Uterus (tissue), 2 donors: ENCODE data around the gene UST.

Experiments used
- CTCF ChIP-seq, 4 experiments: fragments of 200-600 bp in 2 of 4; fragments of 450-650 bp in 2 of 4; sonication (generic) in 2 of 4; IDR thresholded peaks; one replicate each; pipeline ENCODE4 v1.5.1; 2016 to 2019; ENCODE audit warnings: antibody characterized with exemption in 4 of 4, mild to moderate bottlenecking in 2 of 4, moderate library complexity in 1 of 4
- POLR2A ChIP-seq, 2 donors: fragments of 450-650 bp; IDR thresholded peaks; one replicate each; pipeline ENCODE4 v1.6.1; 2016; ENCODE audit warnings: antibody characterized with exemption in 2 of 2, mild to moderate bottlenecking in 1 of 2, moderate library complexity in 1 of 2

GRCh38 chr6:148724428-148724827 is 22.4 kb upstream of the UST start:
- TF ChIP-seq POLR2A (IDR thresholded peaks at IDR 0.05): no peak
- TF ChIP-seq CTCF (IDR thresholded peaks at IDR 0.05): no peak
